Upper lobe of left lung (tissue), 6 donors: ENCODE results near the gene BANP. TPM values are rescaled to one million over a fixed set of nuclear protein-coding genes. Genes with fewer than 3 reads are reported as not detected.

Source experiments
- ATAC-seq, 2 donors: fragments of 200-7000 bp; cut with Tn5 transposase; one replicate each; pipeline ENCODE4 v1.9.1; 2022; ENCODE audit warnings: mild to moderate bottlenecking in 2 of 2, moderate library complexity in 2 of 2; ENCODE audit not compliant: low FRiP score in 2 of 2
- DNase-seq, 2 donors: peaks; one replicate each; pipeline ENCODE4 v3.0.0-alpha.2; 2019 to 2020
- H3K27ac ChIP-seq, 4 donors: fragments of 200-600 bp; sonication (generic); one replicate each; pipeline ENCODE4 v1.5.1; 2016 to 2019
- H3K27me3 ChIP-seq, 4 donors: fragments of 200-600 bp; sonication (generic); one replicate each; pipeline ENCODE4 v1.5.1; 2017 to 2019
- H3K36me3 ChIP-seq, 4 donors: fragments of 200-600 bp; sonication (generic); one replicate each; pipeline ENCODE4 v1.5.1; 2016 to 2019
- H3K4me1 ChIP-seq, 4 donors: fragments of 200-600 bp; sonication (generic); one replicate each; pipeline ENCODE4 v1.5.1; 2018 to 2019
- H3K4me3 ChIP-seq, 4 donors: fragments of 200-600 bp; sonication (generic); one replicate each; pipeline ENCODE4 v1.5.1; 2017 to 2019; ENCODE audit warnings: mild to moderate bottlenecking in 2 of 4, moderate library complexity in 1 of 4
- H3K9me3 ChIP-seq, 4 donors: fragments of 200-600 bp; sonication (generic); one replicate each; pipeline ENCODE4 v1.5.1; 2018 to 2019
- EP300 ChIP-seq, 4 donors: sonication (generic); formaldehyde crosslinking; IDR thresholded peaks; one replicate each; pipeline ENCODE4 v1.5.1; 2017; ENCODE audit warnings: antibody characterized with exemption in 4 of 4, control low read depth in 2 of 4
- POLR2A ChIP-seq, 4 donors: fragments of 450-650 bp; IDR thresholded peaks; one replicate each; pipeline ENCODE4 v1.5.1; 2016 to 2017; ENCODE audit warnings: antibody characterized with exemption in 4 of 4, mild to moderate bottlenecking in 2 of 4
- POLR2AphosphoS5 ChIP-seq, 2 donors: sonication (generic); formaldehyde crosslinking; IDR thresholded peaks; one replicate each; pipeline ENCODE4 v1.5.1; 2017; ENCODE audit warnings: antibody characterized with exemption in 2 of 2
- WGBS, 2 donors: methylation state at CpG; one replicate each; pipeline ENCODE4 v1.1.5; 2017 to 2018; 5-methylcytosine and 5-hydroxymethylcytosine counted together
- total RNA-seq, 6 donors: library from RNA; depleted of rRNA in 4 of 6; stranded (reverse); fragments of >200 nt in 4 of 6; gene quantifications; one replicate each; pipeline versions ENCODE4 v1.1.0 to v1.2.1, GENCODE V29; 2016 to 2021
- TF ChIP-seq, protein P1 (sequence below), 6 experiments: fragments of 450-650 bp in 4 of 6; fragments of 200-600 bp in 2 of 6; sonication (generic) in 2 of 6; IDR thresholded peaks; one replicate each; pipeline ENCODE4 v1.5.1; 2016 to 2019; ENCODE audit warnings: antibody characterized with exemption in 6 of 6
- donor health status: DM: no; HTN: no; CAD: no; lungs with moderate emphysema.
- donor health status: DM: no; HTN: yes; CAD: no; lungs with severe emphysema.

Gene BANP
- total RNA-seq, 6 donors from 2014 or later, result 15.2 to 47.1 (median 24.4) TPM

DNA sequence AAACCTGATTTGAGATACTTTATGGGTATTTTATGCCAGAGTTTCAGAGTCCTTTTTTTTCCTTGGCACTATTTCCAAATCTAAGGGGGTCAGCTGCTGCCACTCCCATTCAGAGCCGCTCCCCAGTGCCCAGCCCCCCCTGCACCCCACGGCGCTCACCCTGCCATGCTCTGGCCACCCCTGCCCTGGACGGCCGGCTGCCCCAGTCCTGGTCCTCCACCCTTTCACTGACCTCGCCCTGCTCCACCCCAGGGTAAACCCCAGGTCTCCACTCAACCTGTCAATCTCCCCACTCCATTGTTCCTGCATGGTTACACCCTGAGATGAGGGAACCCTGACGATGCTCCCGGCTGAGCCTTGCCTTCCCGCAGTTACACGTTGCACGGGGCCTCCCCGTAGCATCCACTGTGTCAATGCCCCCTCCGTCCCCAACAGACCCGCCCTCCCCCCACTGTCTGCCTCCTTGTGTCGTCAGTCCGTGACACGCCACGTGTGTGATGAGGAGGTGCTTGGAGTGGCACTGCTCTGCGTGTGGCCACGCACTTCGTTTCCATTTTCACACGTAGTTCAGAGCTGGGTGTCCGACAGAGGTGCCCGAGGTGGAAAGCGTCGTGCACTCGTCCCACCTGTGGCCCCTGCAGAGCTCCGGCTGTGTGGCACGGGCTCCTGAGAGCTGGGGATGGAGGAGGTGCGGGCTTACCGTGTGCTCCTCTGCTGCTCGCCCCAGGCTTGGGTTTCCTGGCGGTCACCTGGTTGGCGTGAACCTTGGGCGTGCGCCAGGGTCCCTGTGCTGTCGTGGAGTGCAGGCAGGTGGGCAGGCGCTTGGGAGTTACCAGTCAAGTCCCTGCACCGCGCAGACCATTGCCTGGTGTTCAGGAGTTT lies 116.5 kb downstream of the BANP start:
- no peak for TF ChIP-seq POLR2A (IDR thresholded peaks at IDR 0.05)
- H3K4me1 ChIP-seq, result peaks cover 0 to 3% (median 1%) of the 10 kb centered on the region in 4 donors
- no peak overlapping the region for H3K4me3 ChIP-seq
- H3K27me3 ChIP-seq, result no peaks in the 10 kb centered on the region
- WGBS, 2 donors, result 91 to 93% methylated on average over 35 to 40 of the region's 40 CpGs
- ATAC-seq, result no peak
- peaks cover 9 to 78% (median 41%) of the 10 kb centered on the region in 4 donors for H3K36me3 ChIP-seq
- no peak for DNase-seq
- no peak overlapping the region for H3K27ac ChIP-seq
- no peaks in the 10 kb centered on the region for H3K9me3 ChIP-seq

DNA sequence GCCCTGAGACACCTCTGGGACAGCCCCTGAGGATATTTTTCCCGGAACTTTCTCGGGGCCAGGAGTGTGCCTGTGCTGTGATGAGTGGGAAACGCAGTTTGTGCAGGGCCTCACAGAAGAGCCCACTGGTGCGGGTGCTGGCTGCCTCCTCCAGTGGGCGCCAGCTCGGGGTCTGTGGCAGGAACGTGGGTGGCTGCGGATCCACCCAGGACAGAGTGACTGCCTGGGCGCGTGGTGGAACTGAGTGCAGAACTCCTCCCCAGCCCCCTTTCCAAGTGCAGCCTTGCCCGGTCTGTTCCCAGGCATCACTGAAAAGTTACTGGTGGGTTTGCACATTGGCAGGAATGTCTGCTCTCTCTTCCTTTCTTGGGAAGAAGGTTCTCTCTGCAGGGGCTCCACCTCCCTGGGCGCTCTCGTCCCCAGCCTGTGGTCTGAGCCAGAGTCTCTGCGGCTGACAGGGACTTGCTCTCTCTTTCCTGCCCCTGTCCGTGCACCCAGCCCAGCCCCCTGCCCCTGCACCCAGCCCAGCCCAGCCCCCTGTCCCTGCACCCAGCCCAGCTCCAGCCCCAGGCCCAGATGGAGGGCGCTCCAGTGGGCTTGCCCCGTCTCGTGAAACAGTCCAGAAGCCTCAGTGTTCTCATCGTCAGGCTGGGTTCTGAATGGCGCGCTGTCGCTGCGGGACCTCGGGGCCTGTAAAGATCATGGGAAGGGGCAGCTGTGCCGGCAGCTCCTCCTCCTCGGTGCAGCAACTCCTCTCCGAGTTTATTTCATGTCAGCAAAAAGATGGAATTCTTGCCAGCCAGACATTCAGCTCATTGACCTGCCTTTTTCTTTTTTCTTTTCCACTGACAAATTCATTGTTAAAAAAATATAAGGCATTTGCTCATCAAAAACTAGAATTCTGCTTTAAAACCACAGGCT lies 117.5 kb downstream of the BANP start:
- no peaks in the 10 kb centered on the region for H3K4me1 ChIP-seq
- DNase-seq, result no peak
- no peaks in the 10 kb centered on the region for H3K27me3 ChIP-seq
- H3K27ac ChIP-seq, result no peak overlapping the region
- H3K9me3 ChIP-seq, result no peaks in the 10 kb centered on the region
- WGBS, 2 donors, result 84% methylated on average over 13 to 25 of the region's 27 CpGs
- H3K36me3 ChIP-seq, result peaks cover 9 to 78% (median 49%) of the 10 kb centered on the region in 4 donors
- ATAC-seq, result no peak
- TF ChIP-seq EP300 (IDR thresholded peaks at IDR 0.05) (no peak), POLR2A (IDR thresholded peaks at IDR 0.05) (no peak), POLR2AphosphoS5 (IDR thresholded peaks at IDR 0.05) (no peak)
- TF ChIP-seq, protein P1, sequence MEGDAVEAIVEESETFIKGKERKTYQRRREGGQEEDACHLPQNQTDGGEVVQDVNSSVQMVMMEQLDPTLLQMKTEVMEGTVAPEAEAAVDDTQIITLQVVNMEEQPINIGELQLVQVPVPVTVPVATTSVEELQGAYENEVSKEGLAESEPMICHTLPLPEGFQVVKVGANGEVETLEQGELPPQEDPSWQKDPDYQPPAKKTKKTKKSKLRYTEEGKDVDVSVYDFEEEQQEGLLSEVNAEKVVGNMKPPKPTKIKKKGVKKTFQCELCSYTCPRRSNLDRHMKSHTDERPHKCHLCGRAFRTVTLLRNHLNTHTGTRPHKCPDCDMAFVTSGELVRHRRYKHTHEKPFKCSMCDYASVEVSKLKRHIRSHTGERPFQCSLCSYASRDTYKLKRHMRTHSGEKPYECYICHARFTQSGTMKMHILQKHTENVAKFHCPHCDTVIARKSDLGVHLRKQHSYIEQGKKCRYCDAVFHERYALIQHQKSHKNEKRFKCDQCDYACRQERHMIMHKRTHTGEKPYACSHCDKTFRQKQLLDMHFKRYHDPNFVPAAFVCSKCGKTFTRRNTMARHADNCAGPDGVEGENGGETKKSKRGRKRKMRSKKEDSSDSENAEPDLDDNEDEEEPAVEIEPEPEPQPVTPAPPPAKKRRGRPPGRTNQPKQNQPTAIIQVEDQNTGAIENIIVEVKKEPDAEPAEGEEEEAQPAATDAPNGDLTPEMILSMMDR (IDR thresholded peaks at IDR 0.05), result no peak
- no peak overlapping the region for H3K4me3 ChIP-seq

GRCh38 chr16:88069397-88070168 lies 118.3 kb downstream of the BANP start:
- WGBS, 2 donors, result 82 to 87% methylated on average over 23 to 25 of the region's 25 CpGs
- Histone ChIP-seq H3K4me3 (no peak overlapping the region), H3K9me3 (no peaks in the 10 kb centered on the region), H3K4me1 (no peaks in the 10 kb centered on the region), H3K36me3 (peaks cover 9 to 76% (median 46%) of the 10 kb centered on the region in 4 donors), H3K27me3 (no peaks in the 10 kb centered on the region), H3K27ac (no peak overlapping the region)
- ATAC-seq (no peak), DNase-seq (no peak)
- TF ChIP-seq, protein P1 (IDR thresholded peaks at IDR 0.05), result no peak
- TF ChIP-seq POLR2A (IDR thresholded peaks at IDR 0.05), result no peak

GRCh38 chr16:88070341-88070740 lies 119.1 kb downstream of the BANP start:
- ATAC-seq (no peak), DNase-seq (no peak)
- H3K4me1 ChIP-seq, result no peaks in the 10 kb centered on the region
- no peaks in the 10 kb centered on the region for H3K27me3 ChIP-seq
- H3K27ac ChIP-seq, result no peak overlapping the region
- TF ChIP-seq EP300 (IDR thresholded peaks at IDR 0.05) (no peak), POLR2AphosphoS5 (IDR thresholded peaks at IDR 0.05) (no peak), POLR2A (IDR thresholded peaks at IDR 0.05) (no peak)
- TF ChIP-seq, protein P1 (IDR thresholded peaks at IDR 0.05), result no peak
- no peak overlapping the region for H3K4me3 ChIP-seq
- WGBS, 2 donors, result 89 to 97% methylated on average over 6 to 12 of the region's 12 CpGs
- H3K9me3 ChIP-seq, result no peaks in the 10 kb centered on the region
- H3K36me3 ChIP-seq, result peaks cover 9 to 72% (median 44%) of the 10 kb centered on the region in 4 donors
